ENCODE measurements around the gene STAG3. TPM values are rescaled to one million over a fixed set of nuclear protein-coding genes. Genes with fewer than 3 reads are reported as not detected.
"Not testable (repeated sequence)": the region's sequence is repeated elsewhere in the genome, so short reads cannot be mapped to it uniquely, and the experiment has no call there.

The STAG3 gene
- total and polyA plus RNA-seq, 8 donors, result 0.19 to 1.2 (median 0.98) TPM

GRCh38 chr7:100173806-100174495, 3.8 kb upstream of the STAG3 start:
- WGBS, 2 donors, result 69 to 76% methylated on average over 11 of the region's 11 CpGs
- intact Hi-C loops (cut with DNase I), result no loop called here
- Histone ChIP-seq H3K27me3 (no peaks in the 10 kb centered on the region), H3K36me3 (no peaks in the 10 kb centered on the region), H3K4me1 (peaks cover 0 to 3% (median 0%) of the 10 kb centered on the region in 3 donors), H3K27ac (no peak overlapping the region), H3K9me3 (no peaks in the 10 kb centered on the region), H3K4me3 (no peak overlapping the region)
- ATAC-seq (no peak), FAIRE-seq (no peak), DNase-seq (no peak)
- no peak for TF ChIP-seq CTCF (IDR thresholded peaks at IDR 0.05)

GRCh38 chr7:100174582-100174981, 3.1 kb upstream of the STAG3 start:
- Histone ChIP-seq H3K36me3 (no peaks in the 10 kb centered on the region), H3K27ac (no peak overlapping the region), H3K9me3 (no peaks in the 10 kb centered on the region), H3K4me3 (no peak overlapping the region), H3K27me3 (no peaks in the 10 kb centered on the region), H3K4me1 (peaks cover 0 to 3% (median 0%) of the 10 kb centered on the region in 3 donors)
- intact Hi-C loops (cut with DNase I), result no loop called here
- no peak for TF ChIP-seq CTCF (IDR thresholded peaks at IDR 0.05)
- ATAC-seq (no peak), FAIRE-seq (no peak), DNase-seq (no peak)
- WGBS, 2 donors, result 76 to 85% methylated on average over 5 of the region's 5 CpGs

GRCh38 chr7:100175296-100175935, 2.3 kb upstream of the STAG3 start:
- Histone ChIP-seq H3K4me1 (peaks cover 0 to 3% (median 0%) of the 10 kb centered on the region in 3 donors), H3K27ac (no peak overlapping the region), H3K9me3 (no peaks in the 10 kb centered on the region), H3K36me3 (no peaks in the 10 kb centered on the region), H3K4me3 (no peak overlapping the region), H3K27me3 (no peaks in the 10 kb centered on the region)
- 89 to 93% methylated on average over 14 of the region's 14 CpGs for WGBS, 2 donors
- ATAC-seq, result no peak
- FAIRE-seq, result no peak
- no peak for DNase-seq
- intact Hi-C loops (cut with DNase I), result no loop called here
- TF ChIP-seq CTCF (IDR thresholded peaks at IDR 0.05), result no peak

GRCh38 chr7:100176096-100177044, 1.3 kb upstream of the STAG3 start:
- no peak for TF ChIP-seq CTCF (IDR thresholded peaks at IDR 0.05)
- peak in 1 of 6 donors; percentile 47 for DNase-seq
- H3K9me3 ChIP-seq, result no peaks in the 10 kb centered on the region
- H3K4me1 ChIP-seq, result peaks cover 0 to 3% (median 0%) of the 10 kb centered on the region in 3 donors
- ATAC-seq, result no peak
- H3K27me3 ChIP-seq, result no peaks in the 10 kb centered on the region
- WGBS, 2 donors, result 49 to 54% methylated on average over 14 of the region's 14 CpGs
- FAIRE-seq, result no peak
- H3K4me3 ChIP-seq, result peak overlapping the region in 2 of 4 donors; percentile 19 to 59
- intact Hi-C loops (cut with DNase I), result no loop called here
- H3K36me3 ChIP-seq, result no peaks in the 10 kb centered on the region
- H3K27ac ChIP-seq, result no peak overlapping the region

GRCh38 chr7:100180084-100180483, 2.4 kb downstream of the STAG3 start:
- H3K9me3 ChIP-seq; H3K4me3 ChIP-seq; H3K27me3 ChIP-seq; DNase-seq; H3K36me3 ChIP-seq; FAIRE-seq; H3K4me1 ChIP-seq; intact Hi-C loops (cut with DNase I); H3K27ac ChIP-seq; ATAC-seq: not testable (repeated sequence)
- 89 to 92% methylated on average over 3 of the region's 3 CpGs for WGBS, 2 donors

GRCh38 chr7:100182616-100183015, 4.9 kb downstream of the STAG3 start:
- H3K9me3 ChIP-seq; FAIRE-seq; DNase-seq; H3K36me3 ChIP-seq; H3K4me3 ChIP-seq; ATAC-seq; H3K27ac ChIP-seq; H3K4me1 ChIP-seq; intact Hi-C loops (cut with DNase I); H3K27me3 ChIP-seq: not testable (repeated sequence)
- 73 to 76% methylated on average over 6 of the region's 6 CpGs for WGBS, 2 donors

- H3K4me1 ChIP-seq; FAIRE-seq; H3K36me3 ChIP-seq; H3K9me3 ChIP-seq; intact Hi-C loops (cut with DNase I); H3K4me3 ChIP-seq; H3K27ac ChIP-seq; ATAC-seq; H3K27me3 ChIP-seq: not testable (repeated sequence)
- peak in 1 of 6 donors; percentile 11 for DNase-seq
- 75 to 79% methylated on average over 6 of the region's 6 CpGs for WGBS, 2 donors
Observed at GRCh38 chr7:100183090-100183489, 5.4 kb downstream of the STAG3 start.

All from pancreas (tissue), 10 donors.